PFSK-1 (cell line): ENCODE data around the gene HOXB9.

Experiments used
- FOXP2 ChIP-seq: optimal IDR thresholded peaks from 2 replicates; pipeline ENCODE3; 2011; ENCODE audit warnings: borderline replicate concordance, control low read depth, inconsistent platforms; ENCODE audit not compliant: insufficient read depth; ENCODE audit errors: extremely low read length, extremely low read depth
- POLR2AphosphoS5 ChIP-seq: IDR thresholded peaks from 2 replicates; pipeline ENCODE4 v1.6.1; 2012; ENCODE audit warnings: low read depth, mild to moderate bottlenecking, control low read depth, low read length, moderate library complexity
- REST ChIP-seq, 2 experiments: IDR thresholded peaks; 2 replicates each; pipeline versions ENCODE4 v1.6.1 to v1.8.0; 2011 to 2012; ENCODE audit warnings: low read depth in 2 of 2, low read length in 2 of 2, control low read depth in 1 of 2, inconsistent platforms in 1 of 2, mild to moderate bottlenecking in 1 of 2, moderate library complexity in 1 of 2; ENCODE audit not compliant: insufficient read depth in 1 of 2
- SIN3A ChIP-seq: IDR thresholded peaks from 2 replicates; pipeline ENCODE4 v1.6.1; 2012; ENCODE audit warnings: mild to moderate bottlenecking, low read length, moderate library complexity, borderline replicate concordance; ENCODE audit not compliant: insufficient read depth
- TAF1 ChIP-seq: IDR thresholded peaks from 2 replicates; pipeline ENCODE4 v1.6.1; 2012; ENCODE audit warnings: low read length, control low read depth, borderline replicate concordance; ENCODE audit not compliant: insufficient read depth

The HOXB9 gene

DNA sequence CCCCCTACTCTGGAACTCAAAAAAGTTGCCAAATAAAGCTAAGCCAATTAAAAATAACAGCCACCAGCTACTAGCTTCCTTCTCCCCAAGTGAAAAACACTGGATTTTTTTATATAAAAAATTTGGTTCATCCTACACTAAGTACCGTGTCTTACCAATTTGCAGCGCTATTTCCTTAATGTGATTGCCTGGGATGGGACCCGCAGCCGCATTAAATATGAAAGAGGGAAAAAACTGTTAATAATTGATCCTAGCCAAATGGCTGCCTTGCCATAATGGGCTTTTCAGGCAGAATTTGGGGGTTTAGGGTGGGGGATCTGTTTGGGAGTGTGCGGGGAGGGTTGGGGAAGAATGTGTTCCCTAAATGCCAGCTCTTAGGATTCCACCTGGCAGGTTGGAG is 2.0 kb downstream of the HOXB9 start:
- TF ChIP-seq REST (IDR thresholded peaks at IDR 0.05; ENCODE audit: insufficient read depth in 1 of 2, low read depth in 2 of 2, low read length in 2 of 2) (no peak), TAF1 (no peak), FOXP2 (no peak), POLR2AphosphoS5 (no peak)

DNA sequence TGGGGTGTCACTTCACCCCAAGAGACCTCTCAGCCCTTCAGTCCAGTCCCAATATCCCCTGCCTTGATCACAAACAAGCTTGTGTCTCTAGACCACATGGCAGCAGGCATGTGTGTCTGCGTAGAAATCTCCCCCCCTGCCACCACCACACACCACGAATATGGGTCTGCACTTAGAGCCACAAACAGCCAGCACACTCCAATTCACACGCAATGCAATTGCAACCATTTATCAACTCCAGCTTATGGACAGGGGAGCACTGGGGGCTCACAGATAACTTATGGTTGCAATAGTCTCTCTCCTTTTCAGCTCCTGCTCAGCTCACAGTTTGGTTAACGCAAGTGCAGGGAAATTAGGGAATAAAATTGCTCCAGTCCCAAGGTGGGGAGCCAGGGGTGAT is 2.6 kb downstream of the HOXB9 start:
- TF ChIP-seq TAF1 (no peak), SIN3A (no peak), POLR2AphosphoS5 (no peak), FOXP2 (no peak), REST (IDR thresholded peaks at IDR 0.05; ENCODE audit: insufficient read depth in 1 of 2, low read depth in 2 of 2, low read length in 2 of 2) (no peak)

DNA sequence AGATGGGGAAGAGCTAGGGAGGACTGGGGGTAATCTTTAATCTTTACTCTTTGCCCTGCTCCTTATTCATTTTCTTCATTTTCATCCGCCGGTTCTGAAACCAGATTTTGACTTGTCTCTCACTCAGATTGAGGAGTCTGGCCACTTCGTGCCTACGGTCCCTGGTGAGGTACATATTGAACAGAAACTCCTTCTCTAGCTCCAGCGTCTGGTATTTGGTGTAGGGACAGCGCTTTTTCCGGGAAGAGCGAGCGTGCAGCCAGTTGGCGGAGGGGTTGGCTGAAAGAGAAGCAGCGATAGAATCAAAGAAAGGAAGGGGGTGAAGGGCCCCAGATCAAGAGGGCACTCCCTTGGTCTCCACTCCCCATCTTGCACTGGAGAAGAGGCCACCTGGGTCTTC is 3.3 kb downstream of the HOXB9 start:
- no peak for TF ChIP-seq FOXP2
- no peak for TF ChIP-seq TAF1
- no peak for TF ChIP-seq REST (IDR thresholded peaks at IDR 0.05; ENCODE audit: insufficient read depth in 1 of 2, low read depth in 2 of 2, low read length in 2 of 2)
- TF ChIP-seq POLR2AphosphoS5 = no peak
- TF ChIP-seq SIN3A = no peak

GRCh38 chr17:48621410-48622392 is 4.5 kb downstream of the HOXB9 start:
- TF ChIP-seq REST (IDR thresholded peaks at IDR 0.05; ENCODE audit: insufficient read depth in 1 of 2, low read depth in 2 of 2, low read length in 2 of 2) (no peak), FOXP2 (no peak), SIN3A (no peak), TAF1 (no peak), POLR2AphosphoS5 (no peak)
